Measurements from ENCODE around the gene LACRT. TPM values are rescaled to one million over a fixed set of nuclear protein-coding genes. Genes with fewer than 3 reads are reported as not detected.

LACRT gene
- total and polyA plus RNA-seq, 9 donors, result not detected

DNA sequence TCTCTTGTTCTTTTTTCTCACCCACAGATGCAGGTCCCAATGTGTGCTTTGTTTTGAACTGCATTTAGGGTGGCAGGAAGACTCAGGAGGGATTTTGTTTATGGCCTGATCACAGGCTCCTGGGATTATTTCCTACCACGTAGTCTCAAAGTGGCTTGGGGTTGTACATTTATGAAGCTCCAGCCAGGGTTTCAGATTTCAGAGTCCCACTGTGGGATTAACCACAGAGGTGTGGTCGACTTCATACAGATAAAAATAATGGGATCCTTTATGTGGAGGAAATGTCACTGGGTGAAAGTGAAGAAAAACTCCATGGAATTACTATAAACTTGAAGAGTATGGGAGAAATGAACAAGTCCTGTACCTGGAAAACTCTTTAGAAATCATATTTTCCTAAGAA, 32.0 kb downstream of the LACRT start:
- H3K4me3 ChIP-seq, result no peak overlapping the region

DNA sequence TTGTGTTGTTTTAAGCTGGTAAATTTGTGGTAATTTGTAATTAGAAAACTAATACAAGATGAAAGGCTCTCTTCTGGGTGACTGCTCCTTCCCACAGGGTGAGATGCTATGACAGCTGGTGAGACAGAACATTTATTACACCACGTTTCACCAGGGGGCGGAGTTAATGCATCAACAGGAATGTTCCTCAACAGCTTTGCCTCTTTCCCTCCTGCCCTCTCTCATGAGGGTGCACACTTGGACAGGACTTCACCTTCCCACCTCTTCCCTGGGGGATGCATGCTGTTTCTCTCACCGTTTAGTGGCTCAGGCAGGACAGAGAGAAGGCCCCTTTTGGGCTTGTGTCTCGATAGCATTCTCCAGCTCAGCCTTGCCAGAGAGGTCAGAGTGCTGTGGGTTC, 32.9 kb downstream of the LACRT start:
- WGBS, 3 donors, result 55 to 59% (median 58%) methylated on average over 4 of the region's 4 CpGs
- Histone ChIP-seq H3K9me3 (no peaks in the 10 kb centered on the region), H3K27ac (no peak overlapping the region), H3K36me3 (no peaks in the 10 kb centered on the region), H3K4me3 (no peak overlapping the region), H3K4me1 (ENCODE audit: insufficient read depth) (no peaks in the 10 kb centered on the region), H3K27me3 (no peaks in the 10 kb centered on the region)
- intact Hi-C loops (cut with DNase I), result no loop called here
- TF ChIP-seq, protein P1, sequence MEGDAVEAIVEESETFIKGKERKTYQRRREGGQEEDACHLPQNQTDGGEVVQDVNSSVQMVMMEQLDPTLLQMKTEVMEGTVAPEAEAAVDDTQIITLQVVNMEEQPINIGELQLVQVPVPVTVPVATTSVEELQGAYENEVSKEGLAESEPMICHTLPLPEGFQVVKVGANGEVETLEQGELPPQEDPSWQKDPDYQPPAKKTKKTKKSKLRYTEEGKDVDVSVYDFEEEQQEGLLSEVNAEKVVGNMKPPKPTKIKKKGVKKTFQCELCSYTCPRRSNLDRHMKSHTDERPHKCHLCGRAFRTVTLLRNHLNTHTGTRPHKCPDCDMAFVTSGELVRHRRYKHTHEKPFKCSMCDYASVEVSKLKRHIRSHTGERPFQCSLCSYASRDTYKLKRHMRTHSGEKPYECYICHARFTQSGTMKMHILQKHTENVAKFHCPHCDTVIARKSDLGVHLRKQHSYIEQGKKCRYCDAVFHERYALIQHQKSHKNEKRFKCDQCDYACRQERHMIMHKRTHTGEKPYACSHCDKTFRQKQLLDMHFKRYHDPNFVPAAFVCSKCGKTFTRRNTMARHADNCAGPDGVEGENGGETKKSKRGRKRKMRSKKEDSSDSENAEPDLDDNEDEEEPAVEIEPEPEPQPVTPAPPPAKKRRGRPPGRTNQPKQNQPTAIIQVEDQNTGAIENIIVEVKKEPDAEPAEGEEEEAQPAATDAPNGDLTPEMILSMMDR (IDR thresholded peaks at IDR 0.05), result no peak
- TF ChIP-seq POLR2A (IDR thresholded peaks at IDR 0.05) (no peak), EP300 (IDR thresholded peaks at IDR 0.05) (no peak)
- no peak for DNase-seq

More for the DNA sequence above, 32.0 kb downstream of the LACRT start:
- no peak for DNase-seq
- H3K4me1 ChIP-seq (ENCODE audit: insufficient read depth), result no peaks in the 10 kb centered on the region
- TF ChIP-seq EP300 (IDR thresholded peaks at IDR 0.05) (no peak), POLR2A (IDR thresholded peaks at IDR 0.05) (no peak)
- TF ChIP-seq, protein P1 (IDR thresholded peaks at IDR 0.05), result no peak
- no peaks in the 10 kb centered on the region for H3K27me3 ChIP-seq
- 47 to 52% (median 51%) methylated on average over 2 of the region's 2 CpGs for WGBS, 3 donors
- H3K27ac ChIP-seq, result no peak overlapping the region
- intact Hi-C loops (cut with DNase I), result no loop called here
- no peaks in the 10 kb centered on the region for H3K9me3 ChIP-seq
- H3K36me3 ChIP-seq, result no peaks in the 10 kb centered on the region

DNA sequence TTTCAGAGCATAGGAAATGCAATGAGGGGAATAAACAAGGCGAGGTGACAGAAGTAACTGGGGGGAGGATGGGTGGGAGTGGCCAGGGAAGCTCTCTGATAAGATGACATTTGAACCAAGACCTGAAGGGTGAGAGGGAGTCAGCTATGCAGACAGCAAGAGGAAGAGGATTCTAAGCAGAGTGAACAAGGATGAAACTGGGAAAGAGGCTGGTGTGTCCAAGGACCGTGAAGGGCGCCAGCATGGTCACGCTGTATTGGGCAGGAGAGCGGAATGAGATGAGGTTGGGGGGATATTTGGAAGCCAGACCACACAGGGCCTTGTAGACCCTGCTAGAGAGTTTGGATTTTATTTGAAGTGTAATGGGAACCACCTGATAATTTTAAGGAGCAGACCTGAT, 35.7 kb downstream of the LACRT start:
- intact Hi-C loops (cut with DNase I), result no loop called here
- WGBS, 3 donors, result 84 to 87% (median 85%) methylated on average over 5 of the region's 5 CpGs
- Histone ChIP-seq H3K27ac (no peak overlapping the region), H3K9me3 (no peaks in the 10 kb centered on the region), H3K36me3 (no peaks in the 10 kb centered on the region), H3K4me3 (no peak overlapping the region), H3K4me1 (ENCODE audit: insufficient read depth) (no peaks in the 10 kb centered on the region), H3K27me3 (no peaks in the 10 kb centered on the region)
- TF ChIP-seq, protein P1 (IDR thresholded peaks at IDR 0.05), result no peak
- TF ChIP-seq EP300 (IDR thresholded peaks at IDR 0.05), result no peak
- no peak for TF ChIP-seq POLR2A (IDR thresholded peaks at IDR 0.05)
- no peak for DNase-seq

DNA sequence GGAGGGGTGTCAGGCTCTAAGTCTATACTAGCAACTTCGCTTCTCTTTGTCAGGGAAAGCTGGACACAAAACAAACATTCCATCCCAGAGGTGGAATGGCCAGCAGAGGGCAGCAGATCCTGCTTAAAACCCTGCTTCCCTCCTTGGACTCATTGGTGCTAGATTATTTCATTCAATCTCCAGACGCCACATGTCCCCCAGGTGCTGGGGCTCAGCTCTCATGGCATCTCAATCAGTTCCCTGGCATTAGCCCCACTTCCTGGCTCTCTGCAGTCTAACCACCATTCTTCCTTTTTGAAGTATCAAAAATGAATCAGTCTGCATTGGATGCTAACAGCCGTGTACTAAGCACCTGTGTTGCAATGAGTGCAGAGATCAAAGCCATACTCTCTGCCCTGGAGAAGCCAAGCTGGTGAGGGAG, 38.2 kb downstream of the LACRT start:
- Histone ChIP-seq H3K36me3 (no peaks in the 10 kb centered on the region), H3K27me3 (no peaks in the 10 kb centered on the region), H3K27ac (no peak overlapping the region), H3K4me1 (ENCODE audit: insufficient read depth) (no peaks in the 10 kb centered on the region), H3K9me3 (no peaks in the 10 kb centered on the region), H3K4me3 (no peak overlapping the region)
- DNase-seq, result peak; percentile 33 to 81 (median 70)
- WGBS, 3 donors, result 23 to 29% (median 28%) methylated on average over 3 of the region's 3 CpGs
- TF ChIP-seq, protein P1 (IDR thresholded peaks at IDR 0.05), result peak; percentile 35 to 70 (median 49)
- TF ChIP-seq EP300 (IDR thresholded peaks at IDR 0.05), result no peak
- intact Hi-C loops (cut with DNase I), result no loop called here
